KOPT-K1 (cell line): ENCODE data around the gene PDK1.

Experiments
- H3K27ac ChIP-seq: fragments of 200-600 bp; sonication (generic); 2 replicates; pipeline ENCODE4 v1.5.1; 2016; ENCODE audit warnings: antibody characterized with exemption, mild to moderate bottlenecking, low read depth, low read length; ENCODE audit not compliant: poor library complexity, severe bottlenecking
- H3K36me3 ChIP-seq: fragments of 200-600 bp; sonication (generic); 2 replicates; pipeline ENCODE4 v1.5.1; 2017; ENCODE audit warnings: antibody characterized with exemption, mild to moderate bottlenecking, low read length, moderate library complexity; ENCODE audit not compliant: insufficient read depth
- H3K9me3 ChIP-seq: fragments of 200-600 bp; sonication (generic); 2 replicates; pipeline ENCODE4 v1.5.1; 2017; ENCODE audit warnings: antibody characterized with exemption, low read length, mild to moderate bottlenecking; ENCODE audit not compliant: insufficient read depth, poor library complexity, severe bottlenecking

The PDK1 gene

DNA sequence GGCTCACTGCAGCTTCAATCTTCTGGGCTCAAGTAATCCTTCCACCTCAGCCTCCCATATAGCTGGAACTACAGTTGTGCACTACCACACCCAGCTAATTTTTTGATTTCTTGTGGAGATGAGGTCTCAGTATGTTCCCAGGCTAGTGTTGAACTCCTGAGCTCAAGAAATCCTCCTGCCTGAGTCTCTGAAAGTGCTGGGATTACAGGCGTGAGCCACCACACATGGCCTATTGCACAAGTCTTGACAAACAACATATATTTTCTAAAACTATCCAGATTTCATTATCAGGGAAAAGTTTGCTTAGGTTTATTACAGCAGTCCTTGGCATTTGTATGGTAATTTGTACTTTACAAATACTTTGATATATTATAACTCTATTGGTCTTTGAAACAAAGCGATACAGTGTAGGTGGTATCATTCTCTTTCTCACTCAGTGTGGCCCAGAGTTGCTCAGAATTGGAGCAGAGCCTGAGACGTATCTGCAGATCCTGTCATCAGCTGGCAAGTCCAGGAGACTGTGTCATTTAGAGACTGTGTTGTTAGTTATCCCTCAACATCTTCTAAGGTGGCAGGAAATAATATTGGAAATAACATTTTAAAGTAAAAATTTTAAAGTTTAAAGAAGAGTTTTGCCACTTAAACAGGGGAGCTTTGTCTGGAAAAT, 41.4 kb downstream of the PDK1 start:
- H3K36me3 ChIP-seq: peaks cover 99% of the 10 kb centered on the region
- H3K9me3 ChIP-seq: no peaks in the 10 kb centered on the region
- no peak overlapping the region for H3K27ac ChIP-seq

DNA sequence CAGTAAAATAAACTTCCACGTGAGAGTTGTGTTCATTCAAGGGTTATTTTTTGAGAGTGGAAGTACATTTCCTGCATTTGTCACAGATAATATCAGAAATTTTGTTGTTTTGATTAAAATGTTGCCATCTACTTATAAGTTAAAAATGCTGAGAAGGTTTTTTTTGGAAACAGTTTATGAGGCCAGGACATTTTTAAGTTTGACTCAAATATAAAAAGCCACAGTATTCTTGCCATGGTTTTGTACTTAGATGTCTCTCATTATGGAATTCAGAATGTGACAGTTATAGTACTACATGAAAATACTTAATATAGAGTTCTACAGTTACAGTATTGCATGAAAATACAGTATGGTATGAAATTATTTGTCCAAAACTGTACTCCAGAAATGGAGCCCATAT, 44.1 kb downstream of the PDK1 start:
- Histone ChIP-seq H3K9me3 (no peaks in the 10 kb centered on the region), H3K27ac (no peak overlapping the region), H3K36me3 (peaks cover 100% of the 10 kb centered on the region)

GRCh38 chr2:172600557-172601008, 44.7 kb downstream of the PDK1 start:
- Histone ChIP-seq H3K27ac (no peak overlapping the region), H3K9me3 (no peaks in the 10 kb centered on the region), H3K36me3 (peaks cover 100% of the 10 kb centered on the region)

DNA sequence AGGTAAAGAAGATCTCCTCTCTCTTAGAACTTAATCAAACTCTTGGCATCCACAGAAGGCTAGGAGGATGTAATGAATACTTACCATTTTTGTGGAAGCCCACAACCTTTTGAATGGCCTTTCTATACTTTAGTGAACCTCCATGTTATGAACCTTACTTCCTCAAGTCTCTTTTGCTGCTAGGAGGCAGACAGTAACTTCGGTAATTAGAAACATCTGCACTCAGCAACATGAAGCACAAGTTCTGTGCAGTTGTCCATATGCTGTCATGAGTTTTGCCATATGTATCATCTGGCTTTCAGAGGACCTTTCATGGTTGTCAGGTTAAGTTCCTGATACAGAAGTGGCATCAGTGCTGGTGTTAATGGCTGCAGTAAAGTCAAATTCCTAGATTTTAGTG, 50.4 kb downstream of the PDK1 start:
- Histone ChIP-seq H3K9me3 (no peaks in the 10 kb centered on the region), H3K27ac (no peak overlapping the region), H3K36me3 (peaks cover 96% of the 10 kb centered on the region)

DNA sequence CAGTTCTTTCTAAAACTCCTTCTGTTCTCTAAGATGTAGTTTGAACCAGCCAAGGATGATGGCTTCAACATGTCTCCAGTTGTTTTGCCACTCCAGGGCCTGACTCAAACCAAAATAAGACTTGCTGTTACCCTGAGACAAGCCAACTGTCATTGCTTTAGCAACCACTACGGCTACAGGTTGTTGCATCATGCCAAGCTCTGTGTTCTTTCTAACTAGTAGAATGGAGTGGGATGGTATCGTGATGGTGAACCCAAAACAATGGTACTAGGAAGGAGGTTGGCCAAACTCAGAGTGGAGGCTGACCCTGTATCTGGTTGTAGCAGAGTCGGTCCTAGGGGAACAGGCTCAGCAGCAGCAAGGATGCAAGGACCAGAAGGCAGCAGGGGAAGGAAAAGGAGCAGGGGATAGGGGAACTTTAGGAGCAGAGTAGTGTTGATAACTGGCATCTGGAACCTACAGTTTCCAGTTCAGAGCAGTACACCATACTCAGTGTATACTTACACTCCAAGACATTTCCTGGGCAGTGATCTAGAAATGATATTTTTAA, 51.6 kb downstream of the PDK1 start:
- H3K9me3 ChIP-seq: no peaks in the 10 kb centered on the region
- no peak overlapping the region for H3K27ac ChIP-seq
- H3K36me3 ChIP-seq: peaks cover 96% of the 10 kb centered on the region

GRCh38 chr2:172609488-172609887, 53.6 kb downstream of the PDK1 start:
- Histone ChIP-seq H3K27ac (no peak overlapping the region), H3K36me3 (peaks cover 96% of the 10 kb centered on the region), H3K9me3 (no peaks in the 10 kb centered on the region)

GRCh38 chr2:172612051-172612450, 56.2 kb downstream of the PDK1 start:
- no peak overlapping the region for H3K27ac ChIP-seq
- peaks cover 76% of the 10 kb centered on the region for H3K36me3 ChIP-seq

DNA sequence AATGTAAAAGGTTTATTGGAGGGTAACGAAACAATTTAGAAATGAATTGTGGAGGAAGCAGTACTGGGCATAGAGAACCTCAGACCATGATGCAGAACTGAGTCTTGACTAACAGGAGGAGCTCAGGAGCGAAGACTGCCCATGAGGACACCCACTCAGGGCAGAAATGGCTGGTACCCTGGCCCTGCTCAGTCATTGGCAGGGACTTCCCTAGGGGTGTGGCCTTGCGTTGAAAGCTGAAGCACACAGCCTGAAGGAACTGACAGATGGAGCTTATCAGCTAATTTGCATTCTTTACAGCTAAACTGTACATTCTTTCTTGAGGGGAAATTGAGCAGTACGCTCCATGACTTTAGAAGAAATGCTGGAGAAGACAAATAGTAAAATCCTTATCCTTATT, 57.1 kb downstream of the PDK1 start:
- H3K27ac ChIP-seq: no peak overlapping the region
- H3K36me3 ChIP-seq: peaks cover 67% of the 10 kb centered on the region
- no peaks in the 10 kb centered on the region for H3K9me3 ChIP-seq

More at GRCh38 chr2:172612051-172612450, 56.2 kb downstream of the PDK1 start:
- no peaks in the 10 kb centered on the region for H3K9me3 ChIP-seq

DNA sequence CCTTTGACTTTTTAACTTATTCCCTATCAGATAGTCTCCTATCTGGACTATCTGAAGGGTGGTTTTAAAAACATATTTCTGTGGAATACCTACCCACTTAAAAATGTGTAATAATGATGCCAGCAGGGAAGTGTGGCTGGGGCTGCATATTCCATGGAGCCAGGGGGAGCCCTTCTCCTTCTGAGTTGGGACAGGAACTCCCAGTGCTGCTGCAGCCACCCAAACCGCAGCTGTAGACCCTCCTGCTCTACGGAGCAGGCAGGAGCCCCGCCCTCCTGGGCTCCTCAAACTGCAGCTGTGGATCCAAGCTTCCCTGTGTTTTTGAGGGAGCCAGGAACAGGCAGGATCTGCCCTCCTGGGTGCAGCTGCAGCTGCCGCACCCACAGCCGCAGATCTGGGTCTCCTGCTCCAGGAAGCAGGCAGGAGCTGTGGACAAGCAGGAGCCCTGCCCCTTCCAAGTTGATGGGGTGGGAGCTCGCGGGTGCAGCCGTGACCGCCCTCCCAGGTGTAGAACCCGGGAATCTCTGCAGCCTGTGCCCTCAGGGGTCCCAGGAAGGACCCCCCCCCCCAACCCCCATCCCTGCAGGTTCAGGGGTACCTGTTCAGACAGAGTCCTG, 57.8 kb downstream of the PDK1 start:
- H3K9me3 ChIP-seq: no peaks in the 10 kb centered on the region
- H3K27ac ChIP-seq: no peak overlapping the region
- H3K36me3 ChIP-seq: peaks cover 60% of the 10 kb centered on the region

DNA sequence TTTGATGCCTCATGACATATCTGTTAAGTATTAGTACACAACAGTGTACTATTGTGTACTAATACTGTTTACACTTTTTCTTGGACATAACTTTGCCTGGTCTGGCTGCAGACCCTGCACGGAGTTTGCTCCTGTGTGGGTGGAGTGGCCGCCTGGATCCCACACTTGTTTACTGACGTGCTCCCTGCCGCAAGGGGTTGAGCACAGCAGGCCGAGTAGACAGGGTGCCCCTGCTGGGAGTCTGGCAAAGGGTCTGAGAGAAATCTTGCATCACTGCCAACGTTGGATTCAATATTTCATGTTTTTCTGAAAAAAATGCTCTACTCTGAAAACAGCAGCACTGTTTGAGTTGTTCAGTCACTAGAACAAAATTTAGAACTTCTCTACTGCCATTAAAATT, 59.0 kb downstream of the PDK1 start:
- Histone ChIP-seq H3K27ac (no peak overlapping the region), H3K9me3 (no peaks in the 10 kb centered on the region), H3K36me3 (peaks cover 49% of the 10 kb centered on the region)

GRCh38 chr2:172615727-172616261, 59.9 kb downstream of the PDK1 start:
- H3K9me3 ChIP-seq: no peaks in the 10 kb centered on the region
- H3K27ac ChIP-seq: no peak overlapping the region
- peaks cover 42% of the 10 kb centered on the region for H3K36me3 ChIP-seq

DNA sequence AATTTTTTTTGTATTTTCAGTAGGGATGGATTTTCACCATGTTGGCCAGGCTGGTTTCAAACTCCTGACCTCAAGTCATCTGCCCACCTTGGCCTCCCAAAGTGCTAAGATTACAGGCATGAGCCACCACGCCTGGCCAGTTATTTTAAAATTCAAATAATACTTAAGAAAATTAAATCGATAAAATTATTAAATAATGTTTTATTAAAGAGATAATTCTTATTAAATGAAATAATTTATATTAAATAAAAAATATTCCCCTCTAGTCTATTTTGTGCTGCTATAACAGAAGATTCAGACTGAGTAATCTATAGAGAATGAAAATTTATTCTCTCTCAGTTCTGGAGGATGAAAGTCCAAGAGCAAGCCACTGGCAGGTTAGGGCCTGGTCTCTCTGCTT, 61.2 kb downstream of the PDK1 start:
- Histone ChIP-seq H3K9me3 (no peaks in the 10 kb centered on the region), H3K27ac (no peak overlapping the region)

DNA sequence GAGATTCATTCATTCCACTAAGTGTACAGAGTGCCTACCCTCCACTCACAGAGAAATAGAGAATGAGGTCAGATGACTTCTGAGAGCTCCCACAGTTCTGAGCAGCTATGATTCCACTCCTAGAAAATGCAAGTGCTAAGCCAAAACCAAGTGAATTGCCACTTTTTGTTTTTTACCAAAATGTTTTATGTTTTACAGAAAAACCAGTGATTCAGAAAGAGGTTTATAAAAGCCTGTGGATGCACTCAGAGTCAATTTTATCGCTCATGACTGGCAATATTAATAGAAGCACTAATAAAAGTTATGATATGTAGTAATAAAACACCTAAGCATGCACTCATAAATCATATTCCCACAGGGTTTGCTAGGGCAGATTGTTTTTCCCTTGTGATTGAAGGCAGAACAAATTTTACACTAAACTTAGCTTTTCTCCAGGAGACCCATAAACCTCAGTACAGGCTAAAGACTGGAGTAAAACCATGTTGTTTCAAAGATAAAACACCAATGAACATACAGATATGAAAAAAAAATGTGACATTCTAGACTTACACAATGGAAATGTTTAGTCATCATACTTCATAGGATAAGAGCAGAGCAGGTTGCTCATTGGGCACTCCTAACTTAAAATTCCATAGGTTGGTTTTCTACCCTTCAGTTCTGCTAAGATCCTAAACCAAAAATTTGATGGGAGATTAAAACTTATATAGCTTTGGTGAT, 67.5 kb downstream of the PDK1 start:
- peaks cover 12% of the 10 kb centered on the region for H3K9me3 ChIP-seq
- no peak overlapping the region for H3K27ac ChIP-seq
- peaks cover 45% of the 10 kb centered on the region for H3K36me3 ChIP-seq

More for the DNA sequence above, 61.2 kb downstream of the PDK1 start:
- H3K36me3 ChIP-seq: peaks cover 35% of the 10 kb centered on the region

DNA sequence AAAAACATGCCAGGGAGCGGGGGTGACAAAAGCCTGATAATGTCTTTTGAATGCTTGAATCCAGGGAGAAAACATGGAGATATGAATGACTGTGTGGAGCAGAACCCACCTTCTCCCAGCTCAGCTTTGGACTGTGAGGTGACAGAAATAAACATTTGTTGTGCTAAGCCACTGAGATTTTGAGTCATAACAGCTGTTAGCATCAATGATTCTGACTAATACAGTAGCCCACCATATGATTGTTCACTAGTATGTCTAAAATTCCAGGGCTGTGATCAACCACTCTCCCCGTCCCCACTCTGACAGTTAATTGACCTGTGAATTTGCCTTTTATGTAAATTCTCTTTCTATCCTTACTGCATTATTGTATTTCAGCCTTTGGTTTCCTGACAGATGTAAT, 69.1 kb downstream of the PDK1 start:
- H3K36me3 ChIP-seq: peaks cover 57% of the 10 kb centered on the region

DNA sequence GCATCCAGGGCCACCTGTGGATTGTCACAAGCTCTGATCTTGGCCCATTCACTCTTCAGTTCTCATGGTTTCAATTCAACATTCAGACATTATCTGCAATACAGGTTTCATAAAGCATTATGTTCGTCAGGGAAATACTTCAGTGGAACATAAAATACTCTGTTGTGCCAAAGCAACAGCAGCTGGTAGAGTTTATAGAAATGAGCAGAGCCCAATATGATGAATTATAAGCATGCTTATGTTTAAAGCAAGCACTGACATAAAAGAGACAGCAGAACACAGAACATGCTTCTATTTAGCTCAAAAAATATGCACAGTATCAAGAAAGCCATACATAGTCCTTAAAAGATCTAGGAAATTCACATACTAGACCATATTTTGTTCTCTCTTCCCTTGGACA, 71.3 kb downstream of the PDK1 start:
- Histone ChIP-seq H3K9me3 (peaks cover 12% of the 10 kb centered on the region), H3K27ac (no peak overlapping the region), H3K36me3 (peaks cover 51% of the 10 kb centered on the region)

More for the DNA sequence above, 69.1 kb downstream of the PDK1 start:
- H3K9me3 ChIP-seq: peaks cover 12% of the 10 kb centered on the region
- H3K27ac ChIP-seq: no peak overlapping the region
